ENCODE data around the gene DZIP1L.

Gene DZIP1L

GRCh38 chr3:138068046-138068445 lies 47.4 kb downstream of the DZIP1L start:
- FAIRE-seq: no peak

- FAIRE-seq: no peak
Measured at GRCh38 chr3:138066972-138067371, 48.4 kb downstream of the DZIP1L start.

DNA sequence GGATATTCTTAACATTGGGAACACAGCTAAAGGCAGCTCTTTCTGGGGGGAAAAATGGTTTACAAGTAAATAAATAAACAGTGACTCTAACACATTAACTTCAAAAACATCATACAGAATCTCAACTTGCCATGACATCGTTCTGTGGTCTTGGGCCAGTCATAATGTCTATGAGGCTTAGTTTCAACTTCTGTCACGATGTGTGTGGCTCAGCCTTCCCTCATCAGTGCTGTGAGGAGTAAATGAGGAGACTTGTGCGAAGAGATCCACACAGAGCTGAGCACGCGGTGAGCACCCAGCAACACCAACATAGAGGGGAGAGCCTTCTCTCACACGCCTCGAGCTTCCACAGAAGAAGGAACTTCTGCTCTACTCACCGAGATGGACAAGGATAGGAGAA lies 49.0 kb downstream of the DZIP1L start:
- no peak for FAIRE-seq

DNA sequence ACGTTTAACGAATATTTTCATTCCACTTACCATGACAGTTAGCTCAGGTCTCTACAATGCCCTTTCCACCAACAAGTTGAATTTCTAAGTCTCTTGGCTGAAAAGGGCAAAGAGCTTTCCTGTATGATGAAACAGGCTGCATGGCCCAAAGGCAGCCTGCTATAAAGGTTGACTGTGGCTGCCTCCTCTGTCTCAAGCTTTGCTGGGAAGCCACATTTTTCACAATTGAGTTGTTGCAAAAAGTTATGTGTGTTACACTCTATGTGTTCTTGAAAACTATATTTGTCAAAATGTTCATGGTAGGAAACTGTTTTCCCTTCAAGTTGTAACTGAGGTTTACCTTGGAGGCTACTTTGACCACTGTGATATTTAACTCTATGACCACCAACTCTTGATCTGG lies 49.5 kb downstream of the DZIP1L start:
- FAIRE-seq: no peak

- no peak for FAIRE-seq
Measured at GRCh38 chr3:138063416-138063815, 52.0 kb downstream of the DZIP1L start.

DNA sequence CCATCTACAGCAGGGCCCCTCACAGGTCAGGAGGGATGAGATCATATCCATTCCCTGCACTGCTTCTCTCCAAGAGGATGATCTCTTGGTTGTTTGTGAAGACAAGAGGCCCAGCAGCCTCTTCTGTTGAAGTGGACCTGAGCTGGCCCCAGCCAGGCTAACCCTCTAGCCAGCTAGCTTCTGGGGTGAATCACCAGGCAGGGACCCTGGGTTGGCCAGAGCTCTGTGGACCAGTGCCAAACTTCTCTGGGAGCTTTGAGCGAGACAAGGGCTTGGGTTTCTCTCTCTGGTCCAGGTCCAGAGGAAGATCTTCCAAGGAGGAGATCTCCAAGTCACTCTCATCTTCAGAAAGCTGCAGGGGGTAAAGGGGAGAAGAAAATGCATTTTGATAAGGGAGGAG lies 52.8 kb downstream of the DZIP1L start:
- FAIRE-seq: no peak

GRCh38 chr3:138062037-138062436 lies 53.4 kb downstream of the DZIP1L start:
- no peak for FAIRE-seq

DNA sequence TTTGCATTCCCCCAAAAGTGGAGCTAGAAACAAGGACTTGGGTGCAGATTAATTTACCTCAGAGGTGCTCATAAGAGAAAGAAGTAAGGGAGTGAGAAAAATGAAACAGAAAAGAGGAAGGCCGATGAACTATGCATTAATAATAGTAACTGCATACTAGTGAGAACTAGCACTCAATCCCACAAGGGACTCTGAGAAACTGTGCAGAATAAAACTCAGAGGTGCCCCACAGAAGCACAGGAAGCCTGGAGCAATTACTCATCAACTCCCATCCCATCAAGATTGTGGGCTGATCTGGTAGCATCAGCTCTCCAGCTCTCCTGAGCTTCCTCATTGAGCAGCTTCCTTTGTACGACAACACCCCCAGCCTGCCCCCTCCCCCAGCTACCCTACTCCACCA lies 54.6 kb downstream of the DZIP1L start:
- no peak for FAIRE-seq

- FAIRE-seq: no peak
Measured at GRCh38 chr3:138059261-138059660, 56.1 kb downstream of the DZIP1L start.

DNA sequence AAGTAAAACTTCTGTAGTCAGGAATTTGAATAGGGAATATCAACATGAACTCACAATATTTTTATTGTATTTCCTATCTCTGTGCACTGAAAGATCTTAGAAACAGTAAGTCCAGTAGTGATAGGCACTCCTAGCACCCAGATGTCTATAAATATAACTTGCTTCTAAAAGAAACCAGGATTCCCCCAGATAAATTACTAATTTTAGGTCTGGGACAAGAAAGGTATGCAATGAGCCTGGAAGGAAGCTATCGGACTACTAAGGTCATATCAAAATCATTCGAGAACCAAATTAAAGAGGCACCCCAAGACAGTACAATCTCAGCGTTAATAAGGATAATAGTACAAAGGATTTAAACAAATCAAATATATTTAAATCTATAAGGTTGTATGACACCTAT lies 58.0 kb downstream of the DZIP1L start:
- FAIRE-seq: no peak

DNA sequence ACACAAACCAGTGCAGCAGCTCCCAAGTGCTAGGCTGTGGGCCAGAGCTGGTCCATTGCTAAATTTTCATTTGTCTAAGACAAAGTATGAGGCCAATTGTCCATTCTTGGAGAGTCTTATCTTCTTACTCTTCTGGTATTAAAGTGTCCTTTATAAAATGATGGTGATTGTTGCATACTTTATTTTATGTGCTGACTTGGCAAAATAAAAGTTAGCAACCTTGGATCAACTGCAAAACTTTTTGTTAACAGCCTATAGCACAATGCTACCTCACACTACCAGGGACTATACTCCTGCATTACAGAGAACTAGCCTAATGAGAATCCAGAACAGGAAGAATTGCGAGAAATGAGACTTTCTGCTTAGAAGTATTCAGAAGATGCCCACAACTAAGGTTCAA lies 61.4 kb downstream of the DZIP1L start:
- FAIRE-seq: no peak

GRCh38 chr3:138051947-138052802 lies 63.2 kb downstream of the DZIP1L start:
- FAIRE-seq: no peak

- no peak for FAIRE-seq
Measured at GRCh38 chr3:138049157-138049919, 66.1 kb downstream of the DZIP1L start.

GRCh38 chr3:138047596-138048158 lies 67.7 kb downstream of the DZIP1L start:
- FAIRE-seq: no peak

- no peak for FAIRE-seq
Measured at GRCh38 chr3:138046955-138047354, 68.5 kb downstream of the DZIP1L start.

- FAIRE-seq: no peak
Measured at GRCh38 chr3:138046085-138046484, 69.3 kb downstream of the DZIP1L start.

- FAIRE-seq: no peak
Measured at GRCh38 chr3:138043266-138044029, 72.0 kb downstream of the DZIP1L start.

- FAIRE-seq: no peak
Measured at GRCh38 chr3:138042043-138042442, 73.4 kb downstream of the DZIP1L start.

DNA sequence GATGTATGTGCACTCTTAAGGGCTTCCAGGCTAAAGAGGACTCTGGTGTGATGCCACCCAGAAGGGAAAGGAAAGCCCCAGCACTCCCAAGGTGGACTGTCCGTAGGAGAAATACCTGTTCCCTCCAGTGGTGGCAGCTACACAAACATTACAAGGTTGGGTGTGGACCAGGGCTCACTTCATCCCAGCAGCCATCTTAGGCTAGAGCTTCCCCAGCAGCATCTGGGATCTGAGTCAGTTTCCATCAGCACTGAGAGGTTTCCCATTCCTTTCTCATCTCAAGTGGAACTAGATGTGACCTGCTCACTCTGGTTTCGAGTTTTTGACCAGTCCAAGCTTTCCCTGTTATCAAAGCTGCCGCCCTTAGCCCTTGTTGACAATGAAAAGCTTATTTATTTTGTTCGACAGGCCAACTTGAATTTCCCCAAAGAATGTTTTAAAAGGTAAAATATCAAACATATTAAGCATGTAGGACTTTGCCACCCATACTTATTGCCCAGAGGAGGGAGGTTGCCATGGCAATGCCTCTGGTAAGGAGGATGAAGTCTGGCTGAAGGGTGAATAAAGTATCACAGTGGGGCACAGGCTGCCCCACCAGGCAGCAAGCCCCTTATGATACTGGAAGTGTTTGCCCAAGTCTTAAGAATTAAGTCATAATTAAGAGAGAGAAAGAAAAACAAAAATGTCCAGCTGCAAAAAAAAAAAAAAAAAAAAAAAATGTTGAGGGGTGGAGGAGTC lies 76.5 kb downstream of the DZIP1L start:
- no peak for FAIRE-seq

- FAIRE-seq: no peak
Measured at GRCh38 chr3:138036572-138036971, 78.8 kb downstream of the DZIP1L start.

DNA sequence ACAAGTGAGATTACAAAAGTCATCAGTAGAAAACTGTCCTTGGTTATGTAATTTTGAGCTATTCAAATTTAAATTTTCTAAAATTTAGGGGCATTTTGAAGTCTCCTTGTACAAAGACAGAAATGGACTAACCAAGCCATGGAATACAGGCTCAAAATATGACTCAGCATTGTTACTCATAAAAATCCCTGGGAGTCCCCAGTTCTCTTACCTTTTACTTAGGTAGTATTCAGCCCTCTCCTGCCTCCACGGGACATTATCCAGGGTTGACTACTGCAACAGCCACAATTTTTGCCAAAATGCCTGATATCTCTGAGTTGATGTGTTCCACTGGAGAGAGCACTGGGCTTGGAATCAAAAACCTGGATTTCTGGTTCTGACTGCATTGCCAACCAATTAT lies 80.5 kb downstream of the DZIP1L start:
- FAIRE-seq: no peak

DNA sequence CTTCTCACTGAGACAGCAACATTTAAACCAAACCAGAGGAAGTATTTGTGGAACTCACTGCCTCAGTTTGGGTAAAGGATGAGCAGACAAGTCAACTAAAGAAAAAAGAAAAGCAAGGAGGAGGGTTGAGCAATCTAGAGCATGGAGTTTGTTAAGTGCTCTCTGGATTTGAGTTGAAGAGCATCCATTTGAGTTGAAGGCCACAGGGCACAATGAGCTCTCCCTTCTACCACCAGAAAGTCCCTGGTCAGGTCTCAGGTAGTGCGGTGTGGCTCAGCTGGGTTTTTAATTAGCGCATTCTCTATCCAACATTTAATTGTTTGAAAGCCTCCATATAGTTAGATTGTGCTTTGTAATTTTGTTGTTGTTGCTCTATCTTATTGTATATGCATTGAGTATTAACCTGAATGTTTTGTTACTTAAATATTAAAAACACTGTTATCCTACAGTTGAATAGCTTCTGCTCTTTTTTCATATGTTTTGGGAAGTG lies 82.2 kb downstream of the DZIP1L start:
- FAIRE-seq: no peak
